ENCODE results near the gene ZNF576.
"Not testable (repeated sequence)": the region's sequence is repeated elsewhere in the genome, so short reads cannot be mapped to it uniquely, and the experiment has no call there.

Gene ZNF576, protein sequence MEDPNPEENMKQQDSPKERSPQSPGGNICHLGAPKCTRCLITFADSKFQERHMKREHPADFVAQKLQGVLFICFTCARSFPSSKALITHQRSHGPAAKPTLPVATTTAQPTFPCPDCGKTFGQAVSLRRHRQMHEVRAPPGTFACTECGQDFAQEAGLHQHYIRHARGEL

DNA sequence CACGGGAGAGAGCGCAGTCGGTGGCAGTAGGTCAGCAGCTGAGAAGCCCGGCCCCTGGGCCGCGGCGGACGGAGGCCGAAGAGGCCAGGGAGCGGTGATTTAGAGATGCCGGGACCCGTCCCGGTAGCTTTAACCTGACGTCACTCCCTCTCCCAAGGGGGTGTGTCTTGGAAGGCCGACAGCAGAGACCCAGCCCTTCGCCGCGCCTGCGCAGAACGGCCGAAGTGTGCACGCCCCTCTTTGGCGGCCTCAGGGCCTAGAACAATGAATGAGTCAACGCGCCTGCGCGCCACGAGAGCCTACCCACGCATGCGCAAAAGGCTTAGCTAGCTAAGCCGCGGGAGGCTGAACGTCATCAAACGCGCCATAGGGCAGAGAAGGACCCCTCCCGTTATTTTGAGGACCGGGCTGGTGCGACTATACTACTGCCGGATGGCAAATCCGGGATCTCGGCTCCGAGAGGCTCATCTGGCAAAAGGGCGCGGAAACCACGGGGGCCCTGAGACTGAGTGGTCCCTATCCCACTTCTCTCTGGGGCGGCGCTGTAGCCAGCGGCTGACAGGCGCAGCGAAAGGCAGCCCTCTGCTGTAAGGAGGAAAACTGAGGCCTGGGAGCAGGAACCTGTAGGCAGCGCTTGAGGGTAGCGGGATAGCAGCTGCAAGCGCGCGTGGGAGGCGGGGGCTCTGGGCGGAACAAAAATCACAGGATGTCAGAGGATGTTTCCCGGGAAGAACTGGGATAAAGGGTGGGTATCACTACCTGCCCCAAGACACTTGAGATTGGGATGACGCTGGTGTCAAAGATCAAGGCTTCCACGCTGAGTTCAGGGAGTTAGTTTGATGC, at the start of gene ZNF576, which contains the start of gene IRGQ:
TSS of gene ZNF576 (plus strand) at position 597 of the 843 bp plus-strand sequence. CDS start 514 bp downstream, outside the sequence.
TSS of gene IRGQ (minus strand) at position 136 of the 843 bp plus-strand sequence. CDS start 796 bp downstream, outside the sequence.
- DNase-seq, result peak; percentile 100

DNA sequence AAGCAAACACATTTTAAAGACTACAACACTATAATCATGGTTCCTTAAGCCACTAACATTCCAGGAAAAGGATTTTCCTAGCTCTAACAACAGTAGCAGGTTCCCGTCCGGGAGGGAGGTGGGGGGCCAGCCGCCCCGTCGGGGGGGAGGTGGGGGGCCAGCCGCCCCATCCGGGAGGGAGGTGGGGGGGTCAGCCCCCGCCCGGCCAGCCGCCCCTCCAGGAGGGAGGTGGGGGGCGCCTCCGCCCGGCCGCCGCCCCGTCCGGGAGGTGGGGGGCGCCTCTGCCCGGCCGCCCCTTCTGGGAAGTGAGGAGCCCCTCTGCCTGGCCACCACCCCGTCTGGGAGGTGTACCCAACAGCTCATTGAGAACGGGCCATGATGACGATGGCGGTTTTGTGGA, 48.5 kb upstream of the ZNF576 start:
- not testable (repeated sequence) for DNase-seq

DNA sequence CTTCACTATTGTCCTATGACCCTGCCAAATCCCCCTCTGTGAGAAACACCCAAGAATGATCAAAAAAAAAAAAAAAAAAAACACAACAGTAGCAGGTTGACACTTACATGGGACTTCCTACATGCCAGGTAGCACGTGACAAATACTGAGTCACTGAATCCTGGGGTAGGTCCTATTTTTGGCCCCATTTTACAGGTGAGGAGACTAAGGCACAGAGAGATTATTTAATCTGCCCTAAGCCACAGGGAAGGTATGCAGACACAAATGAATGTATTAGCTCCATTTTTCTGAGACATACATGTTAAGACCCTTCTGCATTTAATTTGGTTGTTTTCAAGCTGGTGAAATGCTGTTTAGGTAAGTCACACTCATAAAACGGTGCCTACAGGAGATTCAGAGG, 47.7 kb upstream of the ZNF576 start:
- DNase-seq, result no peak

DNA sequence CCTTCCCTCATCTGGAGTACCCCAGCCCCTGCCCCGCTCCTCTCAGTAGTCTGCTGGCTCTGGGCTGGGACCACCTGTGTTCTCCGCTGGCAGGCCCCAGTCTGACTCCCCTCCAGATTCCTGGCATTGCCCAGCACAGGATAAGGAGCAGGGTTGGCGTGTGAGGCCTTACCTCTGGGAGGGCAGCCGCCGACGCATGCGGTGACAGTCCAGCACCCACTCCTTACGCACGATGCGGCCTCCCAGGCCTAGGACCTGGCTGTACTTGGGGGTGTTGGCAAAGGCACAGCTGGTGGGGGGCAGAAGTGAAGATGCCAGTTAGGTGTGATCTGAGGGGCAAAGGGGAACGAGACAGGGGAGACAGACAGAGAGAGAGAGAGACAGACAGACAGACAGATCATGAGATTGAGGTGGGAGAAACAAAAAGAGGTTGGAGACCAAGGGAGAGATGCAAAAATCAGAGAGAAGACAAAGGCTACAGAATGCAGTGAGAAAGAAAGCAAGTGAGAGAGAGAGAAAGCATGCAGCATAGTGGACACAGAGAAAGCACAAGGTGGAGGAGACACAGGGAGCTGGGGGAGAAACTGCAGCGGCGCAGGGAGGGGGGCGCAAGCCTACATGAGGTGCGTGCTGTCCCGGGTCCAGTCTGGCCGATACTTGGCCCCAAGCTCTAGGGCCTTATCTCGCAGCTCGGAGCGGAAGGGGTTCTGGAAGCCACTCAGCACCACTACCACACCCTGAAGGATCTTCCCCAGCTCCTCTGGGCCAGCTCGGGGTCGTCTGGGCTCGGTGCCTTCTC, 44.8 kb upstream of the ZNF576 start:
- DNase-seq, result no peak

DNA sequence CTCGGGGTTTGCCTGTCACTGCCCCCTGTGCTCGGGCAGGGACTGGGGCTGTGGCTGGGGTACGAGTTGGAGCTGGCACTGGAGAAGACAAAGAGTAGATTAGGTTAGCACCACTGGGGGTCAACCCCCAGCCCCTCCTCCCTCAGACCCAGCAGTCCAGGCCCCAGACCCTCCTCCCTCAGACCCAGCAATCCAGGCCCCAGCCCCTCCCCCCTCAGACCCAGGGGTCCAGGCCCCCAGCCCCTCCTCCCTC, 44.3 kb upstream of the ZNF576 start:
- no peak for DNase-seq

DNA sequence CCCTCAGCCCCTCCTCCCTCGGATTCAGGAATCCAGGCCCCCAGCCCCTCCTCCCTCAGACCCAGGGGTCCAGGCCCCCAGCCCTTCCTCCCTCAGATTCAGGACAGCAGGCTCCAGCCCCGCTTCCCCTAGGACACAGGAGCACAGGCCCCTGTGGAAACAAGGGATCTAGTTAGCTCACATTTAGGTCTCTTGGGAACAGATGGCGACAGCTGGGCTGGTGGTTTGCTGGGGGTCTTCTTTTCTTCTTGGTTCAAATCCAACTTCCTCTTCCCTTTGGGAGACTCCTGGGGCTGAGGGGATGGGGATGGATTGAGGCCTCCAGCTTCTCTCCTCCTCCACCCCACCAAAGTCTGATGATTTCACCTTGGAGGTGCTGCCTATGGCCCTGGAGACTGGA, 43.8 kb upstream of the ZNF576 start:
- DNase-seq, result no peak

DNA sequence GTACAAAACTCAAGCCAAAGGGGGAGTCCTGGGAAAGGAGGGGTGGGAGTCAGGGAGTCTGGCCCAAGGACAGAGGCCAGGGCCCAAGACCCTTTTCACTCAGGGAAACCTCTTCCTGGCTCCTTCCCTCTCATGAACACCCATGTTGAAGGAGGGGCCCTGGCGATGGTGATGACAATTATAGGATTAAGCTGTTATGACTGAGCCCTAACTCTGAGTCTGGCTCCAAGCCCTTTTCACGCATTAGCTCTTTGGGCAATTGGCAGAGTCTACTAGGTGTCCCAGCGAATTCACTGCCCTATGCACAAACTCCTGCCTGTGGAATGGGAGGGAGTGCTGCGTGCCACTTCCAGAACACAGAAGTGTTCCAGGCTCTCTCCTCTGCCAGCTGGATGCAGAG, 42.7 kb upstream of the ZNF576 start:
- DNase-seq, result no peak

DNA sequence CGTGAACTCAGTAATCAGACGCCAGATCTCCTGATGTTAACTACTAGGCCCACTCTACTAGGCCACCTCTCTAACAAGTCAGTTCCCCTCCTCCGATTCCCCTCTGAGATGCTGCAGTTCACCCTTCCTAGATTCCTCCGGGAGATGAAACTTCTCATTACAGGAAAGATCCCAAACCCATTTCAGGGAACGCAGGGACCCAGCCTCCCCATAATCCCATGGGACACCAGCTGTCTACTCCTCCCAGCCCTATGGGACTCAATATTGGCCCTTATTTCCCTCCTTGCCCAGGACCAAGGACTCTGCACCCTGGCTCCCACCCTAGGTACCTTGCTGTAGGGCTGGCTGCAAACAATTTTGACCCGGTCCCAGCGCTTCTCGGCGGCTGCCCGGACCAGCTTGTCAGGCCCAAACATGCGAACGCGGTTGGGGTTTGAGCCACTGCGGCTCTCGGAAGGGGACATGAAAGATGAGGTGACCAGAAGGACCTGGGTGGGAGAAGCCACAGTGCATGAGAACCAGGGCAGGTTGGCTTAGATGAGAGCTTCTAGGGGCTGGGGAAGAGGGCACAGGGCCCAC, 42.0 kb upstream of the ZNF576 start:
- no peak for DNase-seq

DNA sequence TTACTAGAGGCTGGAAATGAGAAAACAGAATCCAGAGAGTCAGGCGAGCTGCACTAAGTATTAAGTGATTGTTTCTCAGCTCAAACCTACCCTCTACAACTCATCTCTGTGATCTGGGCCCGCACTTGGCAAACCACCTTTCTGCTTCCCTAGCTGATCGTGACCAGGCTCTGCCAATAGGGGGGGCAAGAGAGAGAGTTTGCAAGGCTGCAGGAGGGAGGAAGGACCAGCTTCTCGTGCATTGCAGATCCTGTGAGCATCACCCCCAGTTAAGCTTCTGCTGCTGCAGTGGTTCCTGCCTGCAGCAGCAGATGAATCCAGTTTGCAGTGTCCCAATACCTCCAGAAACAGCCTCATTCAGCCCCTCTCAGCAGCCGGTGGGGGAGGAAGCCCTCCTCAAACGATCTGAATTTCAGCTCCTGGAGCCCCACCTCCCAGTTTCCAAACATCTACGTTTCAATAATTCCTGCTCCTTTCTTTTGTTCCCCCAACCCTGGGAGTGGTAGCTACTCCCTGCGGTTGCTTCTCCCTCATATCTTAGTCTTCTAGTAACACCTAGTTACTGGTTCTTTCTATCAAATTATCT, 41.1 kb upstream of the ZNF576 start:
- DNase-seq, result peak; percentile 50

DNA sequence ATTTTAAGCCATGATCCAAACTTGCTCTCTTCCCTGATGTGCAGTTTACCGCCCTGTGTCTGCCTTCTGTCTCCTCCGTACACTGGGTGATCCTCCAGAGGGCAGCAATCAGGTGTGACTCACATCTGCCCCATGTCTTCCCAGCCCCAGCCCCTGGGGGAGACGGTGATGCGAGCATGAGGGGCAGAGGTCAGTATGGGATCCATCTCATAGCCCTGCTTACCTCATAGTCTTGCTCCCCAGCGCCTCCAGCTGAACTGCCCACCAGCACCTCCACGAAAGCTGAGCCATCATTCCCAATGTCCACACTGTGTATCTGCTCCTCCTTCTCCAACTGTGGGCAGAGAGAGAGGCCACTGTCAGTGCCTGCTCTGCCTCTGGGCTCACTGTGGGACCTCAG, 35.7 kb upstream of the ZNF576 start:
- DNase-seq, result no peak

DNA sequence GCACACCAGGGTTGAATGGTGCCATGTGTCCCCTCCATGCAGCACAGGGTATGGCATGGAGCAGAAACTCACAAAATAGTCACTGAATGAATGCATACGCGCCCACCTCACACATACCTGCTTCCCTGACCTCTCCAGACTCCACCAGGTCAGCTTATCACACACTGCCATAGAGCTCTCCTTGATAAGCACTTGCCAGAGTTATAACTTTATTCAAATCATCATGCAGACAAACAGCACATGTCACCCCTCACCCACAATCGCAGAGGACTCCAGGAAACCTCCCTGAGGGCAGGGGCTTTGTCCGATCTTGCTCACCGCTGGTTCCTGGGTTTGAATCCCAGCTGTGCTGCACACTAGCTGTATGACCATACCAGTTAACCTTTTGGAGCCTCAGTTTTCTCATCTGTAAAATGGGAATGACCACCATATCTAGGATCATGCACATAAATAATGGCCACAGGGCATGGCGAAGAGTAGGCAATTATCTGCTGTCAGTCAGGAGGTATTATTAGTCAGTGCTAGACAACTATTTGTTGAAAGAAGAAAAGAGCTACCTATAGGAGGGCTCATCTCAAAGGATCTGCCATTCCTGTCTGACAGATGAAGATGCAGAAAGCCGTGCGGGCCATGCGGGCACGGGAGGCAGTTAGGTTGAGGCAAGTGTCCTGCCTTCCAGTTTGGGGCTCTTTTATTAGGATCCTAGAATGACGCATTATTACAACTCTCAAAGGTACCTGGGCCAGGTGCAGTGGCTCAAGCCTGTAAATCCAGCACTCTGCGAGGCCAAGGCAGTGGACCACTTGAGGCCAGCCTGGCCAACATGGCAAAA, 35.0 kb upstream of the ZNF576 start:
- DNase-seq, result no peak

DNA sequence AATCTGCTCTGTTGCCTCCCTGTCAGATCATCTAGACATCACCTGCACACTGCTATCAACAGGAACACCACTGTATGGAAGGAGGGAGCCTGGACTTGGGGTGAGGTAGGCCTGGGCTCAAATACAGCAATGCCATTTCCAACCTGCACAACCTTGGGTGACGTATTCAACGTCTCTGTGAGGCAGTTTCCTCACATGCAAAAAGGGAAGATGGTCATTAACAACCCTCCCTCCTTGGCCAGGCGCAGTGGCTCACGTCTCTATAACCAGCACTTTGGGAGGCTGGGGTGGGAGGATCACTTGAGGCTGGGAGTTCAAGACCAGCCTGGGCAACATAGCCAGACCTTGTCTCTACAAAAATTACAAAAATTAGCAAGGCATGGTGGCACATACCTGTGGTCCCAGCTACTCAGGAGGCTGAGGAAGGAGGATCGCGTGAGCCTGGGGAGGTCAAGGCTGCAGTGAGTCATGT, 34.1 kb upstream of the ZNF576 start:
- no peak for DNase-seq

DNA sequence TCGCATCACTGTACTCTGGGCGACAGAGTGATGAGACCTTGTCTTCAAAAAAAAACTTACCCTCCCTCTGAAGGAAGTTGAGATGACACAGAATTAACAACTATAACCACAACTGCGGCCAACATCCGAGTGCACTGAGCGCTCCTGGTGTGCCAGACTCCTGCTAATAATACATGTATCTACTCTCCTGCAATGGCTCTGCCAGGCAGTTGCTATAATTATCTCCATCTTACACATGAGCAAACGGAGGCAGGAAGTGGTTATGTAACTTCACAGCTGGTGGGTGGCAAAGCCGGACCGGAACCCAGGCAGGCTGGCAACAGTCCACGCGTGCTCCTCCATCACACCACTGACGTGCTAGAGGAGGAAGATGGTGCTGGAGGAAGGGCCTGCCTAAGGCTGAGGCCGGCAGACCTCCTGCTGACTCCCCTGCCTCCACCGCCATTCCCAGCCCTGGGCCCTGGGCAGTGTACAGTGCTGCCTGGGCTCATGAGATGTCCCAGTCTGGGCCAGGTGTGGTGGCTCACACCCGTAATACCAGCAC, 33.6 kb upstream of the ZNF576 start:
- DNase-seq, result peak; percentile 43

DNA sequence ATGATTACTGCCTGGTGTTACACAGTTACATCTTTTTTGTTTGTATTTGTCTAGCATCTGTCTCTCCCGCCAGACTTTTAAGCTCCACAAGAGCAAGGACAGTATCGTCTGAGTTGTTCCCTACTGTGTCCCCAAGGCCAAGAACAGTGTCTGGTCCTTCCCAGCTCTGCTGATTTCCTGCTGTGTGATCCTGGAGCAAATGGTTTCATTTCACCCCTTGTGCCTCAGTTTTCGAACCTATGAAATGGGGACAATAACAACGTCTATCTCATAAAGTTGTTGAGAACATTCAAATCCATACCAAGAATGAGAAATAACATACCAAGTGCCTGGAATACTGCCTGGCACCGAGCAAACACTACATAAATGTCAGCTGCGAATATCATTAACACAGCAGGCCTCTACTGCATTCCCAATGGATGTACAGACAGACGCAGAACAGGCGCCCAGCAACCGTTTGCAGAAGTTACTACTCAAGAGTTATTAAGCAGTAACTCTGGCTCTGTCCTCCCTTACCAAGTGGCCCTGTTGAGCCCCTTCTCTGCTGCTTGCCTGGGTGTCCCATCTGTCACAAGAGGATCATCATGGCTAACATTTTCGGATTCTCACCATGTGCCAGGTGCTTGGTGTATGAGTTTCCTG, 32.5 kb upstream of the ZNF576 start:
- no peak for DNase-seq

DNA sequence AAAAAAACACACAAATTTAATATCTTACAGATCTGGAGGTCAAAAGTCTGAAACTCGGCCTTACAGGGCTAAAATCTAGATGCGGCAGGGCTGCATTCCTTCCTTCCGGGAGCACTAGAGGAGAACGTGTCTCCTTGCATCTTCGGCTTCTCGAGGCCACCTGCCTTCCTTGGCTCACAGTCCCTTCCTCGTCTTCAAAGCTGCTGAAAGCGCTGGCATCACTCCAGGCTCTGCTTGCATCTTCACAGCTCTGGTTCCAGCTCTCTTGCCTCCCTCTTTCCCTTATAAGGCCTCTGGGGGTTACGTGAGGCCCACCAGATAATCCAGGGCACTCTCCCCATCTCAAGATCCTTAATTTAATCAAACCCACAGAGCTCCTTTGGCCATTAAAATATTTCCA, 31.6 kb upstream of the ZNF576 start:
- DNase-seq, result no peak

DNA sequence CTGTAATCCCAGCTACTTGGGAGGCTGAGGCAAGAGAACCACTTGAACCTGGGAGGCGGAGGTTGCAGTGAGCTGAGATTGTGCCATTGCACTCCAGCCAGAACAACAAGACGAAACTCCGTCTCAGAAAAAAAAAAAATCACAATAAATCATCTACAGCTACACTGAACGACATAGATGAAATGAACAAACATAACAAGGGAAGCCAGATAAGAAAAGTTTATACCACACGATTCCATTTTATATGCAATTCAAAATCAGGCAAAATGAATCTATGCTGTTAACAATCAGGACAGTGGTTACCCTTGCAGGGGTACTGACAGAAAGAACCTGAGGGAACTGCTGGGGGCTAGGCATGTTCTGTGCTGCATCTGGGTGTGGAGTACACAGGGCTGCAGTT, 26.7 kb upstream of the ZNF576 start:
- DNase-seq, result no peak

DNA sequence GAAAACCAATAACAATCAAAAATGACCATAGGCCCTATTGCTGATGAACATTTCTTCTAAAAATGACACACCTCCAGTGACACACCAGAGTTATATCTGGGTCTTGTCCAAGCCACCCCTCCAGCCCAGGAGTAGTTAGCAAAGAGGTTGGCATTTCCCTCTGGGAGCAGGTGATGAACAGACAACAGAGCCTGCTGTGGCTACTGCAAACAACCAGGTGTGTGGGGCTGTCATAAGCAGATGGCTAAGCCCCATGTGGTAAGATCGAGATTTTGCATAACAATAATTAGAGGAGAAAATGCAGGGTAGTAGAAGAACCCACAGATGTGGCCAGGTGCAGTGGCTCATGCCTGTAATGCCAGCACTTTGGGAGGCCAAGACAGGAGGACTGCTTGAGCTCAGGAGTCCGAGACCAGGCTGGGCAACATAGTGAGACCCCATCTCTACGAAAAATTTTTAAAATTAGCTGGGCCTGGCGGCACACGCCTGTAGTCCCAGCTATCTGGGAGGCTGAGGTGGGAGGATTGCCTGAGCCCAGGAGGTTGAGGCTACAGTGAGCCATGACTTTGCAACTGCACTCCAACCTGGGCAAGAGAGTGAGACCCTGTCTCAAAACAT, 26.1 kb upstream of the ZNF576 start:
- DNase-seq, result no peak

DNA sequence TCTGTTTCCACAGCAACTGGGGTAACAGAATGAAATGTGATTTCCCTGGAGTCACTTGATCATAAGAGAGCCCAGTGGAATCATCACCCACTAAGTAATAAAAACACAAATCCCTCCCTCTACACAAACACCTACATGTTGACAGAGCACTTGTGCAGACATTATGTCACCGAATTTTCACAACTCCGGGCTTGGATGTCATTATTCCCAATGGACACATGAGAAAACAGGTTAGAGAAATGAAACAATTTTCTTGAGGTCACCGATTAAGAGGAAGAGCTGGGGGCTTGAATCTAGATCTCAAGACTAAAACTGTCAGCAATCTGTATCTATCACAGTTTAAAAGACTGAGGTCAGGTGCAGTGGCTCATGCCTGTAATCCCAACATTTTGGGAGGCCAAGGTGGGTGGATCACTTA, 24.2 kb upstream of the ZNF576 start:
- DNase-seq, result no peak

DNA sequence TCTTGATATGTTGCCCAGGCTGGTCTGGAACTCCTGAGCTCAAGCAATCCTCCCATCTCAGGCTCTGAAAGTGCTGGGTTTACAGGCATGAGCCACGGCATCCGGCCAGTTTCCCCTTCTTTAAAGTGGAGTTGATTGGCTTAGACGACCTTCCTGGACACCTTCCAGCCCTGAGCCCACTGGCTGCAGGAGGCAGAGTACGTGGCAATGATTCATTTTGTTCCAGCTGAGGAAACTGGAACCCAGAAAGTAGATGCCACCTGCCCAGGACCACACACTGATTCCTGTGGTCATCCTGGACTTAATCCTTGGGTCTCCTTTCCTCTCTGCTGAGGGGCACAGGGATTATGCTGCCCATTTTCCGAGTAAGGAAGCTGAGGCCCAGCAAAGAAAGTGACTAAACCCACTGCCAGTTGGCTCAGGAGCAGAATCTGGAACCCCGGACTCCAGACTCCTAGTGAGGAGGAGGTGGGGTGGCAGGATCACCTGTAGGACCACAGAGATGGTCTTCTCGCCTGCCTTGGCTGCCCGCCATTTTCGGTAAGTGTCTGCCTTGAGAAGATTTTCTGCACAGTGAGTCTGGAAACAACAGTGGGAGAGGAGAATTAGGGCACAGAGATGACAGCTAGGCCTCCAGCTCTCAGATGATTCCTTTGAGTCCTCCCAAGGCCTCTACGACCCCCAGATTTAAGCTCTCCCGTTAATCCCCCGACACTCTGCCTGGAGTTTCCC, 21.8 kb upstream of the ZNF576 start:
- DNase-seq, result peak; percentile 41
